Stomach (tissue), 9 donors: ENCODE results near the gene YPEL1. TPM values are rescaled to one million over a fixed set of nuclear protein-coding genes. Genes with fewer than 3 reads are reported as not detected.

ENCODE experiments used
- DNase-seq, 2 donors: peaks; one replicate each; pipeline versions ENCODE4 v3.0.0 to v3.0.0-alpha.2; 2013 to 2019
- H3K27ac ChIP-seq, 5 donors: fragments of 200-600 bp in 4 of 5; sonication (generic) in 4 of 5; one replicate each; pipeline ENCODE4 v1.5.1; 2013 to 2019; ENCODE audit warnings: mild to moderate bottlenecking in 1 of 5, moderate library complexity in 1 of 5
- H3K27me3 ChIP-seq, 3 donors: fragments of 200-600 bp; sonication (generic); one replicate each; pipeline ENCODE4 v1.5.1; 2017 to 2019; ENCODE audit warnings: mixed run types in 1 of 3
- H3K36me3 ChIP-seq, 4 donors: fragments of 200-600 bp; sonication (generic); 1 replicate in 3 of 4; 2 replicates in 1 of 4; pipeline ENCODE4 v1.5.1; 2016 to 2019
- H3K4me1 ChIP-seq, 4 donors: fragments of 200-600 bp; sonication (generic); one replicate each; pipeline ENCODE4 v1.5.1; 2016 to 2019
- H3K4me3 ChIP-seq, 4 donors: fragments of 200-600 bp; sonication (generic) in 3 of 4; one replicate each; pipeline ENCODE4 v1.5.1; 2016 to 2019; ENCODE audit warnings: mild to moderate bottlenecking in 1 of 4
- H3K9me3 ChIP-seq, 4 donors: fragments of 200-600 bp; sonication (generic); one replicate each; pipeline ENCODE4 v1.5.1; 2016 to 2019
- EP300 ChIP-seq: sonication (generic); formaldehyde crosslinking; IDR thresholded peaks from one replicate; pipeline ENCODE4 v1.6.1; 2017; ENCODE audit warnings: antibody characterized with exemption
- POLR2A ChIP-seq, 4 donors: fragments of 450-650 bp; IDR thresholded peaks; one replicate each; pipeline ENCODE4 v1.6.1; 2016; ENCODE audit warnings: antibody characterized with exemption in 4 of 4, control low read depth in 2 of 4, mild to moderate bottlenecking in 1 of 4, moderate library complexity in 1 of 4
- POLR2AphosphoS5 ChIP-seq, 3 donors: sonication (generic); formaldehyde crosslinking; IDR thresholded peaks; one replicate each; pipeline ENCODE4 v1.6.1; 2016; ENCODE audit warnings: antibody characterized with exemption in 3 of 3
- WGBS, 5 donors: extraction: QIAGEN DNeasy Blood & Tissue Kit in 3 of 5; methylation state at CpG; one replicate each; pipeline versions ENCODE4 v1.1.5 to v1.1.7; 2013 to 2018; 5-methylcytosine and 5-hydroxymethylcytosine counted together
- intact Hi-C: fragments of 100-400 bp; cut with DNase I; formaldehyde crosslinking; loops from one replicate; pipeline ENCODE4 v1.15.1; 2023; ENCODE audit warnings: low total_unique reads
- polyA plus RNA-seq, 3 donors: library from polyadenylated mRNA; stranded (reverse); fragments of 200-250 nt; gene quantifications; one replicate each; pipeline ENCODE4 v1.2.3, GENCODE V29; 2013
- total RNA-seq, 5 donors: library from RNA; depleted of rRNA; stranded (reverse); fragments of >200 nt; gene quantifications; one replicate each; pipeline versions ENCODE4 v1.1.0 to v1.2.3, GENCODE V29; 2014 to 2016
- TF ChIP-seq, protein P1 (sequence below), 7 experiments: fragments of 450-650 bp in 4 of 7; fragments of 200-600 bp in 3 of 7; sonication (generic) in 3 of 7; IDR thresholded peaks; one replicate each; pipeline ENCODE4 v1.5.1; 2016 to 2019; ENCODE audit warnings: antibody characterized with exemption in 7 of 7, control low read depth in 2 of 7, mild to moderate bottlenecking in 1 of 7
- donor health status: healthy with polysubstance abuse.
- donor health status: Bipolar disorder and iron deficiency.
- donor health status: healthy.

The YPEL1 gene
- total and polyA plus RNA-seq, 8 donors, result 0.58 to 22.2 (median 4.4) TPM

DNA sequence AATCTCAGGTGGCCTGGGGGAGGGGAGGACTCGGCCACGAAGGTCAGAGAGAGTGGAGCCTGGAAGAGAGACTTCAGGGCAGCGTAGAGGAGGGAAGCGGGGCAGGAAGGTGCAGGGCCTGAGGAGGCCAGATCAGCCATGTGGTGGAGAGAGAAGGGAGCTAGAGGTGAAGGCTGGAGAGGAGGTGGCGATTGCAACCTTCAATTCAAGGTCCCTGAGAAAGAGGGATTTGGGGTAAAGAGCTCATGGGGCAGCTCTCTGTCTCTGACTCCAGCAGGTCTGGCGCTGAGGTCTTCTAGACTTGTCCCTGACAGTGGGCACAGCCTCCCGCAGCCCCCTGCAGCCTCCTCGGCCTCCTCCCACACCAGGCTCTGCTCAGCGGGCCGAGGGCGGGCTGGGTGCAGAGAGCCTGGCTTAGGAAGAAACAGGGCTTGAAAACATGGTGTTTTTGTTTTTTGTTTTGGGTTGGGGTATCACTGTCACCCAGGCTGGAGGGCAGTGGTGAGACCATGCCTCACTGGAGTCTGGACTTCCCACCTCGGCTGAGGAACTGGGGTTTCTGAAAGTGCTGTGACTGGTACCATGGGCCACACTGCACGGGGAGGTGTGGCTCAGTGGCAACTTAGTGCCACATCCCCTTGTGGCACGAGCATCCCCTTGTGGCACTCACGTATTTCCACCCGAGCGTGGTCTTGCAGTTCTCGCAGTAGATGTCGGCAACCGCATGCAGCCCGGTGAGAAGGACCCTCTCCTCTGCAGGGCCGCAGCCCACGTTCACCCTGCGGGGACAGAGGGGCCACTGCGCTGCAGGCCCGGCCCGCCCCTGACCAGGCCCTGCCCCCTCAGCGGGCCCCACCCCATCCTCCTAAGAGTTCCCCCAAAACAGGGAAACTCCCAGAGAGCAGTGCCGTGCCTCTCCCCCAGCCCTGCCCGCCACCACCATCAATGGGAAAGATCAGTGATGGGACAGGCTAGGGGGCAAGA is 32.6 kb downstream of the YPEL1 start:
- intact Hi-C loops, result no loop called here
- peaks cover 0 to 26% (median 9%) of the 10 kb centered on the region in 4 donors for H3K4me1 ChIP-seq
- H3K27ac ChIP-seq, result no peak overlapping the region
- H3K9me3 ChIP-seq, result no peaks in the 10 kb centered on the region
- H3K4me3 ChIP-seq, result no peak overlapping the region
- 87 to 90% (median 89%) methylated on average over 22 to 30 of the region's 30 CpGs for WGBS, 5 donors
- TF ChIP-seq POLR2AphosphoS5 (IDR thresholded peaks at IDR 0.05) (no peak), POLR2A (IDR thresholded peaks at IDR 0.05) (no peak), EP300 (no peak)
- TF ChIP-seq, protein P1, sequence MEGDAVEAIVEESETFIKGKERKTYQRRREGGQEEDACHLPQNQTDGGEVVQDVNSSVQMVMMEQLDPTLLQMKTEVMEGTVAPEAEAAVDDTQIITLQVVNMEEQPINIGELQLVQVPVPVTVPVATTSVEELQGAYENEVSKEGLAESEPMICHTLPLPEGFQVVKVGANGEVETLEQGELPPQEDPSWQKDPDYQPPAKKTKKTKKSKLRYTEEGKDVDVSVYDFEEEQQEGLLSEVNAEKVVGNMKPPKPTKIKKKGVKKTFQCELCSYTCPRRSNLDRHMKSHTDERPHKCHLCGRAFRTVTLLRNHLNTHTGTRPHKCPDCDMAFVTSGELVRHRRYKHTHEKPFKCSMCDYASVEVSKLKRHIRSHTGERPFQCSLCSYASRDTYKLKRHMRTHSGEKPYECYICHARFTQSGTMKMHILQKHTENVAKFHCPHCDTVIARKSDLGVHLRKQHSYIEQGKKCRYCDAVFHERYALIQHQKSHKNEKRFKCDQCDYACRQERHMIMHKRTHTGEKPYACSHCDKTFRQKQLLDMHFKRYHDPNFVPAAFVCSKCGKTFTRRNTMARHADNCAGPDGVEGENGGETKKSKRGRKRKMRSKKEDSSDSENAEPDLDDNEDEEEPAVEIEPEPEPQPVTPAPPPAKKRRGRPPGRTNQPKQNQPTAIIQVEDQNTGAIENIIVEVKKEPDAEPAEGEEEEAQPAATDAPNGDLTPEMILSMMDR (IDR thresholded peaks at IDR 0.05), result no peak
- no peaks in the 10 kb centered on the region for H3K27me3 ChIP-seq
- DNase-seq, result no peak
- peaks cover 0 to 50% (median 38%) of the 10 kb centered on the region in 4 donors for H3K36me3 ChIP-seq

DNA sequence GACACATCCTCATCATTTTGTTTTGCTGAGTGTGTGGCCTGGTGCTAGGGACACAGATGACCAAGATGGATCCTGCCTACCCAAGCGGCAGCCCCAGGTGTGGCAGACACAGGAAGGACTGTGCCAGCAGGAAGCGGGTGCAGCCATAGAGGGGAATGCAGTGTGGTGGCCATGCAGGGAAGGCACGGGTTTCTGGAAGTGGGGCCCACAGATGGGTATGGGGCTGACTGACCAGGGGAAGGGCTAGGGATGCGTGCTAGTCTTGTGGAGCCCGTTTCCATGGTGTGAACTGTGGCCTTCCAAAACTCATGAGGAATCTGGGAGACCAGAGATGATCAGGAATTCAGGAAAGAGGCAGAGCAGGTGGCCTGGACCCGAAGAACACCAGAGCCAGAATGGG is 33.5 kb downstream of the YPEL1 start:
- Histone ChIP-seq H3K9me3 (no peaks in the 10 kb centered on the region), H3K27me3 (no peaks in the 10 kb centered on the region), H3K27ac (no peak overlapping the region), H3K4me1 (peaks cover 0 to 30% (median 13%) of the 10 kb centered on the region in 4 donors), H3K36me3 (peaks cover 5 to 55% (median 46%) of the 10 kb centered on the region in 4 donors), H3K4me3 (no peak overlapping the region)
- DNase-seq, result no peak
- intact Hi-C loops, result no loop called here
- TF ChIP-seq, protein P1 (IDR thresholded peaks at IDR 0.05), result no peak
- TF ChIP-seq POLR2AphosphoS5 (IDR thresholded peaks at IDR 0.05), result no peak
- TF ChIP-seq POLR2A (IDR thresholded peaks at IDR 0.05), result no peak
- no peak for TF ChIP-seq EP300
- 86 to 95% (median 92%) methylated on average over 5 to 6 of the region's 6 CpGs for WGBS, 5 donors

DNA sequence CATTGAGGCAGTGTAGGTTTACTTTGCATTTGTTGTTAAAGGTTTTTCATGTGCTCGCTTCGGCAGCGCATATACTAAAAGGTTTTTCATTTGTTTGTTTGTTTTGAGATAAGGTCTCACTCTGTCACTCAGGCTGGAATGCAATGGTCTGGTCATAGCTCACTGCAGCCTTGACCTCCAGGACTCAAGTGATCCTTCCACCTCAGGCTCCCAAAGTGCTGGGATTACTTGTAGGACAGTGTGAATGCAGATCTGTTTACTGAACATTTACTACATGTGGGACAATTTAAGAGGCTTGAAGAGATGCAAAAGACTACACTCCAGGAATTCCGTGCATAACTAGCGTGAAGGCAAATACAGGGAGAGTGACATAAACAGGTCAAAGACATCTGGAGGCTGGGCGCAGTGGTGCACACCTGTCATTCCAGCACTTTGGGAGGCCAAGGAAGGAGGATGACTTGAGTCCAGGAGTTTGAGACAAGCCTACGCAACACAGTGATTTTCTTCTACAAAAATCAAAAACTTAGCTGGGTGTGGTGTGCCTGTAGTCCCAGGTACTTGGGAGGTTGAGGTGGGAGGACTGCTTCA is 34.1 kb downstream of the YPEL1 start:
- no peak overlapping the region for H3K4me3 ChIP-seq
- DNase-seq, result no peak
- H3K27me3 ChIP-seq, result no peaks in the 10 kb centered on the region
- intact Hi-C loops, result no loop called here
- TF ChIP-seq EP300, result no peak
- TF ChIP-seq POLR2AphosphoS5 (IDR thresholded peaks at IDR 0.05), result no peak
- no peak for TF ChIP-seq POLR2A (IDR thresholded peaks at IDR 0.05)
- TF ChIP-seq, protein P1 (IDR thresholded peaks at IDR 0.05), result no peak
- peaks cover 12 to 62% (median 53%) of the 10 kb centered on the region in 4 donors for H3K36me3 ChIP-seq
- H3K4me1 ChIP-seq, result peaks cover 0 to 30% (median 13%) of the 10 kb centered on the region in 4 donors
- no peak overlapping the region for H3K27ac ChIP-seq
- no peaks in the 10 kb centered on the region for H3K9me3 ChIP-seq
- WGBS, 5 donors, result 67 to 86% (median 74%) methylated on average over 7 of the region's 7 CpGs

DNA sequence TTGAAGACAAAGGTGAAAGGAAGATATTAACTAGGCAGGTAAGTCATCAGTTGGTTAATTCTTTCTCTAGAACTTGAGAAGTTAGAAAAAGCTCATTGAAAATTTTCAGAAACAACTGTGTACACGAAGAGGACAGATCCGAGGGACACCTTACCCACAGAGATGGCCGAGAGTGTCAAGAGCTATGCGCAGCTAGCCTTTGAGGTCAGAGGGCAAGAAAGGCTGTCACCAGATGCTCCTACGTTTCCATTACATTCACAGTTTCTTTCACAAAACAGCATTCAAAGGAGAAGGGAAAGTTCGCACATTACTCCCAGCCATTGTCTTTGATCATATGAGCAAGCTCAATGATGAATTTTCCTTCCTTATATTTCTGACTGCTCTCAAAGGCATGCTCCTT is 34.8 kb downstream of the YPEL1 start:
- no peaks in the 10 kb centered on the region for H3K9me3 ChIP-seq
- DNase-seq, result no peak
- H3K27me3 ChIP-seq, result no peaks in the 10 kb centered on the region
- H3K27ac ChIP-seq, result no peak overlapping the region
- peaks cover 0 to 30% (median 13%) of the 10 kb centered on the region in 4 donors for H3K4me1 ChIP-seq
- TF ChIP-seq POLR2A (IDR thresholded peaks at IDR 0.05), result no peak
- no peak for TF ChIP-seq EP300
- no peak for TF ChIP-seq POLR2AphosphoS5 (IDR thresholded peaks at IDR 0.05)
- 89 to 93% (median 91%) methylated on average over 6 of the region's 6 CpGs for WGBS, 5 donors
- peaks cover 18 to 68% (median 59%) of the 10 kb centered on the region in 4 donors for H3K36me3 ChIP-seq
- intact Hi-C loops, result no loop called here
- H3K4me3 ChIP-seq, result no peak overlapping the region
